Measurements from ENCODE around the gene DMXL1. TPM values are rescaled to one million over a fixed set of nuclear protein-coding genes. Genes with fewer than 3 reads are reported as not detected.
"Not testable (repeated sequence)": the region's sequence is repeated elsewhere in the genome, so short reads cannot be mapped to it uniquely, and the experiment has no call there.

Gene DMXL1
- total RNA-seq, 2 experiments from 2014 or later = 20.8 to 23.3 TPM

DNA sequence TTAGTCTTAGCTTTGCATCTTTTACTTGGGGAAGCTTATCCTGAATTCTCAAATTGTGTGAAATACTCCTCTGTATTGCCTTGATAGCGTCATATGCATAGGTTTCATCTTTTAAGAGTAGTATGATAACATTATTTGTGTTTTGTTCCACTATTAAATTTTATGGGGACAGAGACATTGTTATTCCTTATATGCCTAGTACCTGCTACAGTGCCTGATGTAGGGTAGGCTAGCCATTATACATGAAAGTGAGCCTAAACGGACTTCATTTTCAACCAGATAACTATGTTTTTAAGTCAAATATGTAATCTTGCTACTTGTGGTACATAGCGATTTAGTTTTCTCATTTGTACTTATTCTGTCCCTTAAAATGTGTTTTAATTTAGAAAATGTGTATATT, 105.9 kb downstream of the DMXL1 start:
- ATAC-seq (no peak), DNase-seq (no peak)
- Mint-ChIP-seq H3K9me3 (no peaks in the 10 kb centered on the region), H3K4me3 (no peak overlapping the region), H3K27ac (no peak overlapping the region), H3K36me3 (ENCODE audit: low read depth) (peaks cover 11% of the 10 kb centered on the region), H3K4me1 (ENCODE audit: low read depth) (peaks cover 6% of the 10 kb centered on the region), H3K27me3 (no peaks in the 10 kb centered on the region)
- TF ChIP-seq, protein P1, sequence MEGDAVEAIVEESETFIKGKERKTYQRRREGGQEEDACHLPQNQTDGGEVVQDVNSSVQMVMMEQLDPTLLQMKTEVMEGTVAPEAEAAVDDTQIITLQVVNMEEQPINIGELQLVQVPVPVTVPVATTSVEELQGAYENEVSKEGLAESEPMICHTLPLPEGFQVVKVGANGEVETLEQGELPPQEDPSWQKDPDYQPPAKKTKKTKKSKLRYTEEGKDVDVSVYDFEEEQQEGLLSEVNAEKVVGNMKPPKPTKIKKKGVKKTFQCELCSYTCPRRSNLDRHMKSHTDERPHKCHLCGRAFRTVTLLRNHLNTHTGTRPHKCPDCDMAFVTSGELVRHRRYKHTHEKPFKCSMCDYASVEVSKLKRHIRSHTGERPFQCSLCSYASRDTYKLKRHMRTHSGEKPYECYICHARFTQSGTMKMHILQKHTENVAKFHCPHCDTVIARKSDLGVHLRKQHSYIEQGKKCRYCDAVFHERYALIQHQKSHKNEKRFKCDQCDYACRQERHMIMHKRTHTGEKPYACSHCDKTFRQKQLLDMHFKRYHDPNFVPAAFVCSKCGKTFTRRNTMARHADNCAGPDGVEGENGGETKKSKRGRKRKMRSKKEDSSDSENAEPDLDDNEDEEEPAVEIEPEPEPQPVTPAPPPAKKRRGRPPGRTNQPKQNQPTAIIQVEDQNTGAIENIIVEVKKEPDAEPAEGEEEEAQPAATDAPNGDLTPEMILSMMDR (IDR thresholded peaks at IDR 0.05) = no peak
- ChIA-PET CTCF (no interaction called here), POLR2A (no interaction called here)
- intact Hi-C loops (cut with micrococcal nuclease) = no loop called here

GRCh38 chr5:119177226-119177625, 106.3 kb downstream of the DMXL1 start:
- ChIA-PET POLR2A (no interaction called here), CTCF (interaction anchor here (1.2 kb wide), 1 partner anchor 189 kb away, joined by 3 read pairs; the partner anchor contains the start of gene DTWD2)
- Mint-ChIP-seq H3K27me3 (no peaks in the 10 kb centered on the region), H3K4me3 (no peak overlapping the region), H3K27ac (no peak overlapping the region), H3K9me3 (no peaks in the 10 kb centered on the region), H3K36me3 (ENCODE audit: low read depth) (peaks cover 11% of the 10 kb centered on the region), H3K4me1 (ENCODE audit: low read depth) (peaks cover 6% of the 10 kb centered on the region)
- intact Hi-C loops (cut with micrococcal nuclease) = no loop called here
- ATAC-seq = no peak
- TF ChIP-seq, protein P1 (IDR thresholded peaks at IDR 0.05) = no peak
- no peak for DNase-seq

DNA sequence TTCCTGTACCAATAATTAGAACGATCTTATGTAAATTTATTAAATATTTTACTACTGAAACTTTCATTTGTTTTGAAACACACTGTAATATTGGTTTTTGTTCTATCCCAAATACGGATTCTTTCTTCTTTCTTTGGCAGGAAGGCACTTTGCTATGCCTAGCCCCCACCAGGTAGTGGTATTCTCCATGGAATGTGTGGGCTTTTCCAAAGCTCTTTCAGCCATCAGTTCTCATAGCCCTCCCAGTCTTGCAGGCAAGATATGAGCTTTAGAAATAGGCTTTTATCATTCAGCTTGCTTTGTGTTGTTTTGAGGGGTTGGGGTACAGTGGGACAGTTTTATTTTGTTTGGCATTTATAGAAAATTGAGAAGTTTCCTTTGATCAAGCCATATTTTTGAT, 107.5 kb downstream of the DMXL1 start:
- no peak for DNase-seq
- no peak for ATAC-seq
- Mint-ChIP-seq H3K27me3 (no peaks in the 10 kb centered on the region), H3K36me3 (ENCODE audit: low read depth) (peaks cover 9% of the 10 kb centered on the region), H3K27ac (no peak overlapping the region), H3K4me3 (no peak overlapping the region), H3K4me1 (ENCODE audit: low read depth) (peaks cover 6% of the 10 kb centered on the region), H3K9me3 (no peaks in the 10 kb centered on the region)
- ChIA-PET POLR2A (interaction anchor here (0.7 kb wide), 1 partner anchor 178 kb away, joined by 3 read pairs; no protein-coding TSS in a partner anchor), CTCF (interaction anchor here (0.9 to 1.2 kb wide), 2 partner anchors 190 to 256 kb away, joined by 3 read pairs; partner anchors contain the start of gene DTWD2)
- intact Hi-C loops (cut with micrococcal nuclease) = no loop called here
- TF ChIP-seq, protein P1 (IDR thresholded peaks at IDR 0.05) = no peak

DNA sequence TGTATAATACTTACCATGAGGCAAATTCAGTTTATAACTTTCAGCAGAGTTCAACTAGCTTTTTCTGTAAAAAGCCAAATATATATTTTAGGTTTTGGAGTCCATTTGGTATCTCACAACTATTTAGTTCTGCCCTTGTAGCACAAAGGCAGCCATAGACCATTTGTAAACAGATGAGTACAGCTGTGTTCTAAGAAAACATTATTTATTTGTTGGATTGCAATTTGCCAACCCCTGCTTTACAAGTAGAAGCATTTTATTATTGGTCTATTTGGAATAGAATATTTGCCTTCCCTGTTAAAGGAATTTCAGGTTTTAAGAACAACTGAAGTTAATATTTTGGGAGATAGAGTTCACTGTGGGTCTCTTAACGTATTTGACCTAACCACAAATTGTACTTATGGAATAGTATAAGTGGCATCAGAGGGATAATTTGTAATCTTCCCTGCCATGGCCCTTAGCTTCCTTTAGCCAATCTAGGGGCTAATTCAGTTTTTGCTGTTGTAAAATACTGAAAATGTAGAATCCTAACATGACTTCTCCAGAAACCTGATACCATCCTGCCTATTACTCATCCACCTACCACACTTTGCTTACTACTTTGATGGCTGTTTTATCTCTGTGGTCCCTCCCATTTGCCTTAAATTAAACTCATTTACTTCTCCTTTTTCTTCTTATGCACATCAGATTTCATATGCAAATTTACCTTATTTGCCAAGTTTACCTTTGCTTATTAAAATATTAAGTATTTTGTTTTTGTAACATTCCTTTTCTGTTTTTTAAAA, 109.2 kb downstream of the DMXL1 start:
- TF ChIP-seq, protein P1 (IDR thresholded peaks at IDR 0.05) = no peak
- intact Hi-C loops (cut with micrococcal nuclease) = no loop called here
- peaks cover 10% of the 10 kb centered on the region for H3K36me3 Mint-ChIP-seq (ENCODE audit: low read depth)
- no peaks in the 10 kb centered on the region for H3K27me3 Mint-ChIP-seq
- no peaks in the 10 kb centered on the region for H3K9me3 Mint-ChIP-seq
- no peak overlapping the region for H3K4me3 Mint-ChIP-seq
- H3K27ac Mint-ChIP-seq = no peak overlapping the region
- no peak for DNase-seq
- ChIA-PET CTCF (interaction anchor here (0.7 to 1.2 kb wide), 2 partner anchors 76 to 192 kb away, joined by 3 read pairs; no protein-coding TSS in a partner anchor), POLR2A (no interaction called here)
- H3K4me1 Mint-ChIP-seq (ENCODE audit: low read depth) = peaks cover 4% of the 10 kb centered on the region
- ATAC-seq = no peak

- POLR2A ChIA-PET; CTCF ChIA-PET; intact Hi-C loops (cut with micrococcal nuclease); H3K27me3 Mint-ChIP-seq; H3K27ac Mint-ChIP-seq; H3K9me3 Mint-ChIP-seq; H3K4me3 Mint-ChIP-seq; ATAC-seq; DNase-seq; H3K36me3 Mint-ChIP-seq (ENCODE audit: low read depth): not testable (repeated sequence)
- H3K4me1 Mint-ChIP-seq (ENCODE audit: low read depth) = peaks cover 15% of the 10 kb centered on the region
These were observed 114.6 kb downstream of the DMXL1 start for GRCh38 chr5:119185512-119185911.
